NB4 (cell line): ENCODE results near the gene HSP90AB1.

Experiments
- DNase-seq: peaks from one replicate; pipeline ENCODE4 v3.0.0; 2010; ENCODE audit warnings: low read depth
- H3K4me3 ChIP-seq: one replicate; pipeline ENCODE4 v1.5.1; 2011; ENCODE audit warnings: mild to moderate bottlenecking, low read depth, low read length, moderate library complexity
- MAX ChIP-seq: IDR thresholded peaks from 2 replicates; pipeline ENCODE4 v1.6.1; 2011; ENCODE audit warnings: low read depth, low read length
- MYC ChIP-seq: IDR thresholded peaks from 2 replicates; pipeline ENCODE4 v1.6.1; 2011; ENCODE audit warnings: low read depth, low read length
- POLR2A ChIP-seq: IDR thresholded peaks from 2 replicates; pipeline ENCODE4 v1.6.1; 2011; ENCODE audit warnings: mild to moderate bottlenecking; ENCODE audit not compliant: insufficient read length; ENCODE audit errors: extremely low read depth
- TF ChIP-seq, protein P1 (sequence below): IDR thresholded peaks from one replicate; pipeline ENCODE4 v1.5.1; 2012; ENCODE audit warnings: low read depth, low read length

HSP90AB1 gene

DNA sequence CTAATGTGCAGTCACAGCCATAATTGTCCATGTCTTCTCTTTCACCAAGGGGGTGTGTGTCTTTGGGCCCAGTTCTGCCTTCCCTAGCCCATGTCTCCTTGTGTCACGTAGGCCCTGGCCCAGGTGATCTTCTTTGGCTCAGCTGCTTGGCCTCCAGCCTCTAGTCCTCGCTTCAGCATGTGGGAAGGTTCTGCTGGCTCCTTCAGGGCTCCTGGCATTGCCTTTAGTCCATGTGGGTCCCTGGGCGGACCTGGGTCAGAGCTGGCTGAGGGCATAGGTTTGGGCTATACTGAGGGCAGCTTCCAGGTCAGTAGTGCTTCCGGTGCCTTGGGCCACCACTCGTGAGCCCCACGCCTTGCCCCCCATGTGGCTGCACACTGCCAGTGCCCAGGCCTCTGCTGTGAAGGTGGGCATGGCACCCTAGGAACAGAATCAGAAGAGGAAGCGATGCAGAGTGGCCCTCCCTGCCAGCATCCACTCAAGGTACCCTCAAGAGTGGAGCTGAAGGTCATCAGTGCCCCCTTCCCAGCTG, 53.5 kb downstream of the HSP90AB1 start:
- H3K4me3 ChIP-seq, result no peak overlapping the region
- TF ChIP-seq POLR2A (no peak), MAX (no peak), MYC (no peak)
- TF ChIP-seq, protein P1, sequence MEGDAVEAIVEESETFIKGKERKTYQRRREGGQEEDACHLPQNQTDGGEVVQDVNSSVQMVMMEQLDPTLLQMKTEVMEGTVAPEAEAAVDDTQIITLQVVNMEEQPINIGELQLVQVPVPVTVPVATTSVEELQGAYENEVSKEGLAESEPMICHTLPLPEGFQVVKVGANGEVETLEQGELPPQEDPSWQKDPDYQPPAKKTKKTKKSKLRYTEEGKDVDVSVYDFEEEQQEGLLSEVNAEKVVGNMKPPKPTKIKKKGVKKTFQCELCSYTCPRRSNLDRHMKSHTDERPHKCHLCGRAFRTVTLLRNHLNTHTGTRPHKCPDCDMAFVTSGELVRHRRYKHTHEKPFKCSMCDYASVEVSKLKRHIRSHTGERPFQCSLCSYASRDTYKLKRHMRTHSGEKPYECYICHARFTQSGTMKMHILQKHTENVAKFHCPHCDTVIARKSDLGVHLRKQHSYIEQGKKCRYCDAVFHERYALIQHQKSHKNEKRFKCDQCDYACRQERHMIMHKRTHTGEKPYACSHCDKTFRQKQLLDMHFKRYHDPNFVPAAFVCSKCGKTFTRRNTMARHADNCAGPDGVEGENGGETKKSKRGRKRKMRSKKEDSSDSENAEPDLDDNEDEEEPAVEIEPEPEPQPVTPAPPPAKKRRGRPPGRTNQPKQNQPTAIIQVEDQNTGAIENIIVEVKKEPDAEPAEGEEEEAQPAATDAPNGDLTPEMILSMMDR, result no peak
- DNase-seq, result no peak

DNA sequence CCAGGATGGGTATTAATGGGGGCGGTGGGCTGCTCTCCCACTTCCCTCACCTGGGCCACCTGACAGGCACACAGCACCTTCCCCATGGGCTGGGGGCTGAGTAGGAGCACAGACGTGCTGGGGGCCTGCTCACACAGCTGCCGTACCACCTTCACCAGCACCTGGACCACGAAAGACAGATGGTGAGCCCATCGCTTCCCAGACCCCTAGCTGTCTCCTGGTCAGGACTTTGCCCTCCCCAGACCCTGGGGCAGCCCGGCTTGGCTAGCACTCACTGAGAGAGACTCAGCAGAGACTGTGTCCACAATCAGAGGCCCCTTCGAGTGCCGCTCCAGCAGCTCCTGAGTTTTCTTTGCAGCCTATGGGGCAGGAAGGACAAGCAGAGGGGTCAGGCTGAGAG, 54.2 kb downstream of the HSP90AB1 start:
- DNase-seq, result no peak
- TF ChIP-seq, protein P1, result no peak
- TF ChIP-seq MYC (no peak), POLR2A (no peak), MAX (no peak)
- H3K4me3 ChIP-seq, result no peak overlapping the region

- no peak for DNase-seq
- no peak for TF ChIP-seq MAX
- TF ChIP-seq, protein P1, result no peak
- TF ChIP-seq POLR2A, result no peak
- TF ChIP-seq MYC, result no peak
- H3K4me3 ChIP-seq, result no peak overlapping the region
Measured at GRCh38 chr6:44301782-44302564, 55.1 kb downstream of the HSP90AB1 start.

- no peak overlapping the region for H3K4me3 ChIP-seq
- DNase-seq, result no peak
- TF ChIP-seq MYC (no peak), MAX (no peak), POLR2A (no peak)
- TF ChIP-seq, protein P1, result no peak
Measured at GRCh38 chr6:44302856-44303255, 56.0 kb downstream of the HSP90AB1 start.
